PC-3 (cell line): ENCODE data around the gene MLF2.

Experiments used
- EZH2 ChIP-seq: fragments of 300-600 bp; sonication (generic); IDR thresholded peaks from one replicate; pipeline ENCODE4 v1.6.1; 2017; ENCODE audit warnings: antibody characterized with exemption, mild to moderate bottlenecking, low read length; ENCODE audit not compliant: unreplicated experiment
- EZH2phosphoT487 ChIP-seq: fragments of 300-600 bp; sonication (generic); IDR thresholded peaks from 2 replicates; pipeline ENCODE4 v1.6.1; 2018; ENCODE audit warnings: mild to moderate bottlenecking, antibody characterized with exemption, low read length, borderline replicate concordance
- TF ChIP-seq, protein P1 (sequence below): fragments of 300-600 bp; sonication (generic); conservative IDR thresholded peaks from 2 replicates; pipeline ENCODE4 v1.5.1; 2017; ENCODE audit warnings: antibody characterized with exemption, low read depth, mild to moderate bottlenecking, low read length

DNA sequence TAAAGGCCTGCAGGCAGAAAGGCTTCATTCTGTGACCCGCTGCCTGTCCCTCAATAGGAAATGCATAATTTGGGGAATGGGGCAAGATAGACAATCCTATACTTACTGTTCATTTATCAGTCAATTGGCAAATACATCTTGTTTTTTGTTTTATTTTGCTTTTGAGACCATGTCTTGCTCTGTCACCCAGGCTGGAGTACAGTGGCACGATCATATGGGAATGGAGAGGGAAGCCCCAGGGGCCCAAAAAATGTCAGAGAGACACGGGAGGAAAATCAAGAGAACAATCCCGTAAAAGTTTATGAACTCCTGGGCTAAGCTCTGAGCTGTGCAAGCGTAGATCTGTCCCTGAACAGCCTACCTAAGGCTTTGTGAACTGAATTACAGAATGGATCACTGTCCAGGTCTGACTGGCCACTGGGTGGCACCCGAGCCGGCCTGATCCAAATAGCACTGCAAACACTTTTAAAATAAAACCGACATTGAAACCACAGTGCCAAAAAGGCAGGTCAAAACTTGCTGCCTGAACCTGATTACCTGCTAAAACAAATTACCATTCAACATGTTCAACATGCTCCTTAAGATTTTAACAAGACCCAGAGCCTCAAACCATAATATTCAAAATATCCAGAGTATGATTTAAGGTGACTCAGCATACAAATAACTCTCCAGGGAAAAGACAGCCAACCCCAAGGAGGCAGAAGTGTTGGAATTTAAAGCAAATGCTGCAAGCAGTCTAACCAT lies 17.3 kb downstream of the MLF2 start:
- TF ChIP-seq, protein P1, sequence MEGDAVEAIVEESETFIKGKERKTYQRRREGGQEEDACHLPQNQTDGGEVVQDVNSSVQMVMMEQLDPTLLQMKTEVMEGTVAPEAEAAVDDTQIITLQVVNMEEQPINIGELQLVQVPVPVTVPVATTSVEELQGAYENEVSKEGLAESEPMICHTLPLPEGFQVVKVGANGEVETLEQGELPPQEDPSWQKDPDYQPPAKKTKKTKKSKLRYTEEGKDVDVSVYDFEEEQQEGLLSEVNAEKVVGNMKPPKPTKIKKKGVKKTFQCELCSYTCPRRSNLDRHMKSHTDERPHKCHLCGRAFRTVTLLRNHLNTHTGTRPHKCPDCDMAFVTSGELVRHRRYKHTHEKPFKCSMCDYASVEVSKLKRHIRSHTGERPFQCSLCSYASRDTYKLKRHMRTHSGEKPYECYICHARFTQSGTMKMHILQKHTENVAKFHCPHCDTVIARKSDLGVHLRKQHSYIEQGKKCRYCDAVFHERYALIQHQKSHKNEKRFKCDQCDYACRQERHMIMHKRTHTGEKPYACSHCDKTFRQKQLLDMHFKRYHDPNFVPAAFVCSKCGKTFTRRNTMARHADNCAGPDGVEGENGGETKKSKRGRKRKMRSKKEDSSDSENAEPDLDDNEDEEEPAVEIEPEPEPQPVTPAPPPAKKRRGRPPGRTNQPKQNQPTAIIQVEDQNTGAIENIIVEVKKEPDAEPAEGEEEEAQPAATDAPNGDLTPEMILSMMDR: peak; percentile 86
- TF ChIP-seq EZH2 (no peak), EZH2phosphoT487 (no peak)
